ENCODE results near the gene C2orf49. TPM values are rescaled to one million over a fixed set of nuclear protein-coding genes. Genes with fewer than 3 reads are reported as not detected.
A peak's percentile ranks its signal among the peaks of the same experiment; 100 is the strongest.

The C2orf49 gene
- total RNA-seq, 2 donors from 2014 or later, result 16.5 to 17.6 TPM

DNA sequence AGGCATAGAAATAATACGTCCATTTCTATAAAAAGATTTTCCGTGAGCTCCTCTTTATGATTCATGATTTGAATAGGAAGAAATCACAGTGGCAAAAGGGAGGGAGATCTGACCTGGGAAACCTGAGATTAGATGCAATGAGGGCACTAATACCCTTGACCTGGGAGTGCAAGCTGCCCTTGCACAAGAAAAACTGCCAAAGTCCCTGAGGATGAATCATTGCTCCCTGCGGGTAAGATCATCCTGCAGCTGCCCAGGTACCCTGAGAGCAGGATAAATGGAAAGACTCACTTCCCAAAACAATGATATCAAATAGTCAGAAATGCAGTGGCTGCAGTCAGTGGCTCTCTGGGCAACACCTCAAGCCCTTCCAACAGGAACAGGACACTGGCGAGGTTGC is 49.9 kb downstream of the C2orf49 start:
- H3K9me3 Mint-ChIP-seq, result no peaks in the 10 kb centered on the region
- no peaks in the 10 kb centered on the region for H3K4me1 Mint-ChIP-seq (ENCODE audit: low read depth in 2 of 2)
- peaks cover 2 to 8% of the 10 kb centered on the region in 2 donors for H3K27me3 Mint-ChIP-seq
- ATAC-seq (no peak), DNase-seq (ENCODE audit: low spot score) (no peak)
- no peaks in the 10 kb centered on the region for H3K36me3 Mint-ChIP-seq
- H3K27ac Mint-ChIP-seq, result no peak overlapping the region
- H3K4me3 Mint-ChIP-seq, result no peak overlapping the region

- Mint-ChIP-seq H3K36me3 (no peaks in the 10 kb centered on the region), H3K4me1 (ENCODE audit: low read depth in 2 of 2) (no peaks in the 10 kb centered on the region), H3K27me3 (peaks cover 5 to 16% of the 10 kb centered on the region in 2 donors), H3K27ac (no peak overlapping the region), H3K9me3 (no peaks in the 10 kb centered on the region), H3K4me3 (no peak overlapping the region)
- ATAC-seq (no peak), DNase-seq (ENCODE audit: low spot score) (no peak)
These were observed 51.6 kb downstream of the C2orf49 start for GRCh38 chr2:105388971-105389381.

- ATAC-seq, result peak in 1 of 2 donors; percentile 37
- Mint-ChIP-seq H3K27ac (no peak overlapping the region), H3K4me1 (ENCODE audit: low read depth in 2 of 2) (no peaks in the 10 kb centered on the region), H3K27me3 (peaks cover 11 to 22% of the 10 kb centered on the region in 2 donors), H3K4me3 (no peak overlapping the region), H3K36me3 (no peaks in the 10 kb centered on the region), H3K9me3 (no peaks in the 10 kb centered on the region)
- no peak for DNase-seq (ENCODE audit: low spot score)
These were observed 53.1 kb downstream of the C2orf49 start for GRCh38 chr2:105390454-105390853.

DNA sequence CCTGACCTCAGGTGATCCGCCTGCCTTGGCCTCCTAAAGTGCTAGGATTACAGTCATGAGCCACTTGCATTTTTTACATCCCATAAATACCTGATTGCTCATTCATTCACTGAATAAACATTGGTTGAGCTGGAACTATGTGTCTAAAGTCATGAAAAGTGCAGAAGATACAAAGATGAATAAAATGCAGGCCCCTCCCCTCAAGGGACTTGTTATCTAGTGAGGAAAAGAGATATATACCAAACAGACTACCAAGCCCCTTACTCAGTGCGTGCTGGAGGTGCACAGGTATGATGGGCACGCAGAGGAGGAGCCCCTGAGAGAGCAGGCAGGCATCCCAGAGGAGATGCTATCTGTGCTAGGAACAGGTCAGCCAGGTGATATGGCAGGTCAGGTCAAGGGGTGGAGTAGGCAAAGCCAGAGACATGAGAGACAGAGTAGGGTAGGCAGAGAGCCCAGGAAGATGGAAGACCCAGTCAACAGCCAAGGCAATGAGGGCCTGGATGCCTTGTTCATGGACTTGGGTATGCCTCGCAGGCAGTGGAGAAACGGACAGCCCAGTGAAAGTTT is 53.8 kb downstream of the C2orf49 start:
- Mint-ChIP-seq H3K27me3 (peaks cover 17 to 24% of the 10 kb centered on the region in 2 donors), H3K4me3 (no peak overlapping the region), H3K27ac (no peak overlapping the region), H3K36me3 (no peaks in the 10 kb centered on the region), H3K4me1 (ENCODE audit: low read depth in 2 of 2) (no peaks in the 10 kb centered on the region), H3K9me3 (no peaks in the 10 kb centered on the region)
- ATAC-seq (peak in 1 of 2 donors; percentile 29), DNase-seq (ENCODE audit: low spot score) (no peak)

GRCh38 chr2:105391763-105392662 is 54.7 kb downstream of the C2orf49 start:
- no peak overlapping the region for H3K4me3 Mint-ChIP-seq
- no peak for ATAC-seq
- H3K4me1 Mint-ChIP-seq (ENCODE audit: low read depth in 2 of 2), result no peaks in the 10 kb centered on the region
- no peak for DNase-seq (ENCODE audit: low spot score)
- no peaks in the 10 kb centered on the region for H3K36me3 Mint-ChIP-seq
- H3K9me3 Mint-ChIP-seq, result no peaks in the 10 kb centered on the region
- H3K27me3 Mint-ChIP-seq, result peaks cover 24 to 26% of the 10 kb centered on the region in 2 donors
- no peak overlapping the region for H3K27ac Mint-ChIP-seq

- Mint-ChIP-seq H3K9me3 (no peaks in the 10 kb centered on the region), H3K4me1 (ENCODE audit: low read depth in 2 of 2) (no peaks in the 10 kb centered on the region), H3K36me3 (no peaks in the 10 kb centered on the region), H3K27ac (no peak overlapping the region), H3K27me3 (peaks cover 22 to 24% of the 10 kb centered on the region in 2 donors), H3K4me3 (no peak overlapping the region)
- ATAC-seq, result no peak
- no peak for DNase-seq (ENCODE audit: low spot score)
These were observed 56.2 kb downstream of the C2orf49 start for GRCh38 chr2:105393373-105394055.

GRCh38 chr2:105394951-105395611 is 57.7 kb downstream of the C2orf49 start:
- H3K36me3 Mint-ChIP-seq, result no peaks in the 10 kb centered on the region
- no peak for DNase-seq (ENCODE audit: low spot score)
- H3K27me3 Mint-ChIP-seq, result peaks cover 24 to 28% of the 10 kb centered on the region in 2 donors
- H3K4me1 Mint-ChIP-seq (ENCODE audit: low read depth in 2 of 2), result no peaks in the 10 kb centered on the region
- H3K9me3 Mint-ChIP-seq, result no peaks in the 10 kb centered on the region
- H3K27ac Mint-ChIP-seq, result no peak overlapping the region
- no peak overlapping the region for H3K4me3 Mint-ChIP-seq
- ATAC-seq, result no peak

- Mint-ChIP-seq H3K27ac (no peak overlapping the region), H3K4me3 (no peak overlapping the region), H3K4me1 (ENCODE audit: low read depth in 2 of 2) (no peaks in the 10 kb centered on the region), H3K27me3 (peaks cover 24 to 29% of the 10 kb centered on the region in 2 donors), H3K36me3 (no peaks in the 10 kb centered on the region), H3K9me3 (no peaks in the 10 kb centered on the region)
- no peak for DNase-seq (ENCODE audit: low spot score)
- no peak for ATAC-seq
These were observed 58.4 kb downstream of the C2orf49 start for GRCh38 chr2:105395691-105396090.

DNA sequence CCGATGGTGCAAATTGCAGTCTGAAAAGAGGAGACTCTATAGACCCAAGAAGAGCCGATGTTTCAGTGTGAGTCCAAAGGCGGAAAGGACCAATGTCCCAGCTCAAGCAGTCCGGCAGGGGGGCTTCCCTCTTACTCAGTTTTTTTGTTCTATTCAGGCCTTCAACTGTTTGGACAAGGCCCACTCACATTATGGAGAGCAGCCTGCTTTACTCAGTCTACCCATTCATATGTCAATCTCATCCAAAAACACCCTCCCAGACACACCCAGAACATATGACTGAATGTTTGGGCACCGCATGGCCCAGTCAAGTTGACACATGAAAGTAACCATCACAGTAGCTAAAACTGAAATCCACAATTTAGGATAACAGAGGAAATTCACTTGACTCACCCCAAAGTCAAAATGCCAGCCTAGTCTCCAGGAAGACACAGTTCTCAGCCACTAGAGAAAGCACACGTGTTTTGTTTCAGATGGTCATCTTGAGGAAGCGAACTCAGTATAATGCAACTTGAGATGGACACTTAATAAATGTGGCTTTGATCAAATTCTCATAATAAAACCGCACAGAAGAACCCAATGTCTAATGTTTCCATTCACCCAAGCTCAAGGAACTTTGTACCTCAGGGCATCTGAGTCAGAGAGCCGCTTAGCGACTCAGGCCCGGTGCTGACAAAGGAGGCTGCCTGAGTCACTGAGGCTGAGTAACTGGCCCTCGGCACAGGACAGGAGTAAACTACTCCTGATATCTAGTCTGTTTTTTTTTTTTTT is 59.1 kb downstream of the C2orf49 start:
- H3K36me3 Mint-ChIP-seq, result no peaks in the 10 kb centered on the region
- no peaks in the 10 kb centered on the region for H3K4me1 Mint-ChIP-seq (ENCODE audit: low read depth in 2 of 2)
- no peak overlapping the region for H3K4me3 Mint-ChIP-seq
- ATAC-seq (no peak), DNase-seq (ENCODE audit: low spot score) (no peak)
- no peak overlapping the region for H3K27ac Mint-ChIP-seq
- H3K9me3 Mint-ChIP-seq, result no peaks in the 10 kb centered on the region
- peaks cover 27 to 31% of the 10 kb centered on the region in 2 donors for H3K27me3 Mint-ChIP-seq

- H3K27ac Mint-ChIP-seq, result no peak overlapping the region
- DNase-seq (ENCODE audit: low spot score), result no peak
- no peaks in the 10 kb centered on the region for H3K36me3 Mint-ChIP-seq
- no peaks in the 10 kb centered on the region for H3K4me1 Mint-ChIP-seq (ENCODE audit: low read depth in 2 of 2)
- H3K9me3 Mint-ChIP-seq, result no peaks in the 10 kb centered on the region
- ATAC-seq, result no peak
- H3K27me3 Mint-ChIP-seq, result peaks cover 30 to 31% of the 10 kb centered on the region in 2 donors
- no peak overlapping the region for H3K4me3 Mint-ChIP-seq
These were observed 59.8 kb downstream of the C2orf49 start for GRCh38 chr2:105397025-105397722.

GRCh38 chr2:105397953-105398335 is 60.6 kb downstream of the C2orf49 start:
- Mint-ChIP-seq H3K27me3 (peaks cover 26 to 28% of the 10 kb centered on the region in 2 donors), H3K36me3 (no peaks in the 10 kb centered on the region), H3K4me1 (ENCODE audit: low read depth in 2 of 2) (no peaks in the 10 kb centered on the region), H3K4me3 (no peak overlapping the region), H3K27ac (no peak overlapping the region), H3K9me3 (no peaks in the 10 kb centered on the region)
- ATAC-seq, result no peak
- DNase-seq (ENCODE audit: low spot score), result no peak

GRCh38 chr2:105398336-105399206 is 61.2 kb downstream of the C2orf49 start, which contains the start of gene FHL2:
FHL2 (minus strand) TSS chr2:105399051; CDS start chr2:105386516, 12,535 bp downstream.
- peak; percentile 93 to 98 for ATAC-seq

More at GRCh38 chr2:105398336-105399206, 61.2 kb downstream of the C2orf49 start, which contains the start of gene FHL2:
- H3K9me3 Mint-ChIP-seq, result no peaks in the 10 kb centered on the region
- H3K27ac Mint-ChIP-seq, result no peak within 1 kb of the TSS
- no peaks in the 10 kb centered on the region for H3K4me1 Mint-ChIP-seq (ENCODE audit: low read depth in 2 of 2)
- DNase-seq (ENCODE audit: low spot score), result peak; percentile 70
- H3K4me3 Mint-ChIP-seq, result peak within 1 kb of the TSS; percentile 45
- H3K27me3 Mint-ChIP-seq, result peaks cover 26% of the 10 kb centered on the region in 2 donors
- H3K36me3 Mint-ChIP-seq, result no peaks in the 10 kb centered on the region

Data from natural killer cell treated with Interleukin-12 subunit alpha and Interleukin-12 subunit beta and Interleukin-15 and Interleukin-18, amount 100 ng/mL, for 72 hours (primary cell).